DMS153 treated with DMSO at 0.1 percent for 48 hours (cell line): ENCODE data around the gene TCF23.
"Not testable (repeated sequence)": the region's sequence is repeated elsewhere in the genome, so short reads cannot be mapped to it uniquely, and the experiment has no call there.

Source experiments
- DNase-seq: peaks from one replicate; lab custom pipeline; 2025; ENCODE audit not compliant: unreplicated experiment; lab: John Stamatoyannopoulos, UW

TCF23 gene

DNA sequence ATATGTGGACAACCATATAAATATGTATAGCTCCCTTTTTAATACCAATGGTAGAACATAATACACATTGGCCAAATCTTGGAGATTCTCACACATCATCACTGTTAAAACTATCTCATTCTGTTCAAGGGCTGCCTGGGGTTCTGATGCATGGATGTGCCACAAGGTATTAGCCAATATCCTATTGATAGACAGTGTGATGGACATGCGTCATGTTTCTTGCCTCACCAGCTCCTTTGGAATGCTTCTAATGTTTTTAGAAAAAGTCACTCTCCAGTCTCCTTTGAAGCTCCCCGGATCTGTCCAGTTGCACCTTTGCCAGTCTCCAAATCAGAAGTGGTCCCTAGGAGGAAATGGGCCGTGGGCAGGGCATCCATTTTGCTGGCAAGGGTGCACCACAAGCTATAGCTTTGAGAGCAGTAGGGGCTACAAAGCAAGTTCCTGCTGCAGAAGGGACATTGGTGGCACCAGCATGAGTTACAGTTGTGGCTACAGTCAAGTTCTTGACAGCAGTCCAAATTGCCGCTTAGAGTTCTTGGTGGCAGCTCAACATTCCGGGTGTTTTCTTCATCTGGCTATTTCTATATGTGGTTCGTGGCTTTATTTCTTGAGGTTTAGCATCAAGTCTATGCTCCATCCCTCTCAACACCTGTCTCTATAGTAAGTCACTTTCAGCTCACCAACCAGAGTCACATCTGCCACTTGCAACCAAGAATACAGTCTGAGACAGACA is 38.0 kb downstream of the TCF23 start:
- no peak for DNase-seq

DNA sequence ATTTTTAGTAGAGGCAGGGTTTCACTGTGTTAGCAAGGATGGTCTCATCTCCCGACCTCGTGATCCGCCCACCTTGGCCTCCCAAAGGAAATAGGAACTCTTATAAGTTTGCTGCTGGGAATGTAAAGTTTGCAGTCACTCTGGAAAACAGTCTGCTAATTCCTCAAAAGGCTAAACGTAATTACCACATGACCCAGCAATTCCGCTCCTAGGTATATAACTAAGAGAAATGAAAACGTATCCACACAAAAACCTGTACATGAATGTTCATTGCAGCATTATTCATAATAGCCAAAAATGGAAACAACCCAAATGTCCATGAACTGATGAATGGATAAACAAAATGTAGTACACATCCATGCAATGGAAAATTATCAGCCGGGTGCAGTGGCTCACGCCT is 41.2 kb downstream of the TCF23 start:
- DNase-seq: no peak

DNA sequence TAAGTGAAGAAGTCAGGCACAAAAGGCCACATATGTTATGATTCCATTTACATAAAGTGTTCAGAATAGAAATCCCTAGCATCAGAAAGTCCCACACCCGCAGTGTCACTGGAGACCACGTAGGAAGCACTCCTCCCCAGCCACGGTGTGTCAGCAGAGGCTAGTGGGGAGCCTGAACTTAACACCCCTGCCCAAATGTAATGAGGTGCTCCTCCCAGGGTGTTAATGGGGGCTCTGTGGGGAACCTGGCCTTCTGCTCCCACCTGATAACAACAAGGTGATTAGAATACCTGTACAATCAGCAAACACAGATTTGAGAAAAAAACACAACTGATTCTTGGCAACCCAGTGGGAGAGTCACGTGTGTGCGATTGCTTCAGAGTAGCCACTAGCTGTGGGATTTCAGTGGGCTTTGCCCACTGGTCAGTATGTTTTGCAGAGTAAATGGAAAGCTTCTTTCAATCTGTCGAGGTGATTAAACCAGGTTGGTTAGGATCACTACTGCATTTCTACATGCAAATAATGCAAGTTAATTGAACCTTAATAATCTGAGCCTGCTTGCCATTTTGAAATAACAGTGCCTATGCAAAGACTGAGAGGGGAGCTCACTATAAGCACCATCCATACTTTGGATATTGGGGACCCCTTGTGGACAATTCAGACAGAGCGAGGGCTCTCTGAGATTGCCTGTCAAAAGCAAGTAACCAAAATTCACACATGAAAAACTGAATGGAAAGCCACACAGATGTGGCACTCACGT is 42.4 kb downstream of the TCF23 start:
- peak; percentile 25 for DNase-seq

DNA sequence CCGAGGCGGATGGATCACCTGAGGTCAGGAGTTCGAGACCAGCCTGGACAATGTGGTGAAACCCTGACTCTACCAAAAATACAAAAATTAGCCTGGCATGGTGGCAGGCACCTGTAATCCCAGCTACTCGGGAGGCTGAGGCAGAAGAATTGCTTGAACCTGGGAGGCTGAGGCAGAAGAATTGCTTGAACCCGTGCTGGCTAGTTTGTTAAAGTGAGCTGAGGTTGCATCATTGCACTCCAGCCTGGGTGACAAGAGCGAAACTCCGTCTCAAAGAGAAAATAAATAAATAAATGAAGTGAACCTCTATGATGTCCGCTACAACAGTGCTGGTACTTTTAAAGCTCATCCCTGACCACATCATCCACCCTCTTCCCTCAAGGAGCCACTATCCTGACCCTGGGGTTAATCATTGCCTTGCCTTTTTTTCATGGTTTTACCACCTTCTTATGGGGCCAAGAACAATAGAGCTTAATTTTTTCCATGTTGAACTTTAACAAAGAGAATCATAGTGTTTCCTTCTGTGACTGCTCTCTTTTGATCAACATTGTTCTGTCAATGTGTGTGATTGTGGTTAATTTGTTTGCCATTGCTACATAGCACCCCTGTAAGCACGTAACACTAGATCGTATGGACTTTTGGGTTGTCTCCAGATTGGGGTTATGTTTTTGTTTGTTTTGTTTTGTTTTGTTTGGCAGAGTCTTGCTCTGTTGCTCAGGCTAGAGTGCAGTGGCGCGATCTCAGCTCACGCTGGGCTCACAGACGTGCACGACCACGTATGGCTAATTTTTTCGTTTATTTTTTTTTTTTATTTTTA is 45.9 kb downstream of the TCF23 start:
- DNase-seq: no peak

DNA sequence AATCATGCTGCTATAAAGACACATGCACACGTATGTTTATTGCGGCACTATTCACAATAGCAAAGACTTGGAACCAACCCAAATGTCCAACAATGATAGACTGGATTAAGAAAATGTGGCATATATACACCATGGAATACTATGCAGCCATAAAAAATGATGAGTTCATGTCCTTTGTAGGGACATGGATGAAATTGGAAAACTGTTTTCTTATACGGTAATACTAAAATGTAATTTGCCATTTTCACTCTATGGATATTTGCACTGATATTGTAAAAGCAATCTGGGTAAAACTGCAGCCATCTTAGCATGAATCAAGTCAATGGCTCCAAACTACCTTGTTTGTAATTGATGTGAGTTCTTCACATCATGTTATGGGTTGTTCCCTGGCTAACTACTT is 47.0 kb downstream of the TCF23 start:
- DNase-seq: not testable (repeated sequence)

DNA sequence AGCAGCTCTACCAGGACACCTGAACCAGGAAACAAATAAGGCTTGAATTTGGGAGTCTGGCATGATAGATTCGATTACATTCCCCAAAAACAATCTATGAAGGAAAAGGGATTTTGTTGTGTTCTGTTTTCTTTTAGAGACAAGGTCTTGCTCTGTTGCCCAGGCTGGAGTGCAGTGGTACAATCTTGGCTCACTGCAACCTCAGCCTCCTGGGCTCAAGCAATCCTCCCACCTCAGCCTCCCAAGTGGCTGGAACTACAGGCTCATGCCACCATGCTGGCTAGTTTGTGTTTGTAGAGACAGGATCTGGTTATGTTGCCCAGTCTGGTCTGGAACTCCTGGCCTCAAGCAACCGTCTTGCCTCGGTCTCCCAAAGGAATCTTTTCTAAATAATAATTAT is 49.3 kb downstream of the TCF23 start:
- DNase-seq: not testable (repeated sequence)

DNA sequence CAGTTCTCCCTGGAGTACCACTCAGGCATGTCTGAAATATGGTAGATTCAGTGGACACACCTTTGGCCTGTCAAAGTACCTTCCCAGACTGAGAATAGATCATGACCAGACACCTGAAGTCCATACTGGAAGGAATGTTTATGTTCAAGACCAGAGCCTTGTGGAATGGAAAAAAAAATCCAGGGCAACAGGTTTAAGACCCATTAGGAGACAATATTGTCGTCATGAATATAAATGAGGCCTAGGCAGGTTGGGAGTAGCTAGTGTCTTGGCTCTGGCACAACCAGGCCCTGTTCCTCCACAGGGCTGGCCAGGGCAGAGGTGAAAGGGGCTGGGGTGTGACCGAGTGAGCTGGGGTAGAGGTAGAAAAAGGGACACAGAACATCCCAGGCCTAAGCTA is 49.8 kb downstream of the TCF23 start:
- DNase-seq: no peak

DNA sequence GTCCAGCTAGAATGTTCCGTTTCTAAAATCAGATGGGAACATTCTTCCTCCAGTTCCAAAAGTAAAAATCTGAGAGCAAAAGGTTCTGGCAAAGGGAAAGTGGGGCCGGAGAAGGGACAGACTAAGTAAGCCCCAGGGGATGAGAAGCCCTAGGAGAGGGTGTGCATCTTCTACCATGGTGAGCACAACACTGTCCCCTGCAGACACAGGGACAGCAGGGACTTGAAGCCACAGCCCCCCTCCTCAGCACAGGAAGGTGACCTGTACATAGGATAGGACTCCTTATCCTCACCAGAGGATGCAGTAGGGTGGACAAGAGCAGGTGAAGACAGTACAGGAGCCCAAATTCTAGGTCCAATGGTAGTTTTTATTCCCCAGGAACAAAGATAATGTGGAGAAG is 50.4 kb downstream of the TCF23 start:
- DNase-seq: no peak

DNA sequence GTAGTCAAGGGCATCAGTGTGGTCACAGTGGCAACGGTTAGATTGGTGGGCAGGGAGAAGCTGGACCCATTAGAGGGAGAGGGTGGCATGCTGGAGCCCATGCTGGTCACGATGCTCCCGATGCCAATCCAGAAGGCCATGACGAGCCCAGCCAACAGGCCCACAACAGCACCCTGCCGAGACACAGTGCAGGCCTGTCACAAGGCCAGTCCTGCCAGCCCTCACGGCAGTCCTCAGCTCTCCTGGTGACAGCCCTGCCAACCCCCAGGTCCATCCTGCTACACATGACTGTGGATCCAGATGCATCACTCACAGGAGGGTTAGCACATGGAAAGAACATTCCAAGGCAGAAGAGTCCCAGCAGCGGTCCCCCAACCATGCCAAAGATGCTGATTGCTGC is 52.9 kb downstream of the TCF23 start:
- DNase-seq: no peak

DNA sequence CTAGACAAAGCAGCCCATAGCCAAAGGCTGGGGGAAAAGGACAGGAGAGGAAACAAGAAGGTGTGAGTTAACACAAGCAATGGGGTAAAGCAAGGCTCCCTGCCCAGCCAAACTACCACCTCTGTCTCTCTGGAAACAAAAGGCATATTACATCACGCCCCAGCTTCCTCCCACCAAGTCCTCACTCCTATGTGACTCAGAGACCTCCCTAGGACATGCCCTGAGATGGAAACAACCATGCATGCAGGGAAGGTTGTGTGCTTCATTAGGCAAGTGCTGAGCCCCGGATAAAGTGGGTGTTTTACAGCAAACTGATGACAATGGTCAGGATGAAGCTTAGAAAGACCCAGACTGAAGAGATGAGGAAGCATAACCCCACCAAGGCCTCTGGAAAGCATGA is 54.0 kb downstream of the TCF23 start:
- DNase-seq: no peak

DNA sequence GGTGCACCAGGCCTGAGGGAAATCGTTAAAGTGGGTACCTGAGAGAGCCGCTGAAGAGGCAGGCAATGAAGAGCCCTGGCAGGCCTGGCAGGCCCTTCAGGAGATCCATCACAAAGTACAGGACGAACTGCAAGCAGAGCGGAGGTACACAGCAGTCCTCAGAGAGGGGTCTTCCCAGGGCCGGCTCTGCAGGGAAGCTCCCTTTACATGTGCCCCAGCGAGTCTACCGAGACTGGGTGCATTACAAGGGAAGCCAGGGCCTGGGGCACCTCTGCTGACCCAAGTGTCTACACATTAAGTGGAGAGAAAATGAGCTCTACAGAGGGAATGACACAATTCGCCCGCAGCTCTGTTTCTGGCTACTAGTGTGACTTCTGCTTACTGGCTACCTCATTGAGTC is 54.9 kb downstream of the TCF23 start:
- no peak for DNase-seq

DNA sequence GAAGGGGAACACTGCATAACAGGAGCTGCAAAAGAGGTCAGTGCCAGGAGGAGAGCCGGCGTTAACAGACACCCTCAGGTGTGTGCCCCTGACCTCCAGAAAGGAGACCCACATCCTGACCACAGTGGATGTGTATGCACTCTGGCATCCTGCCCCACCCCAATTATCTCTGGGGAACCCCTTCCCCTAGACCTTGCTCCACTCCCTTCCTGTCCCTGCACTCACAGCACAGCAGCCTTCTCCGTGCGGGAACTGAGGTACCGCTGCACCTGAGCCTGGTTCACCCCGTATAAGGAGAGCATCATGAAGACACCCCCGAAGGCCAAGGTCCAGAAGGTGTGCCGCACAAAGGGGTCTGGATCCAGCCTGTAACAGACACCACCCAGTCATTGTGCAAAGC is 55.8 kb downstream of the TCF23 start:
- DNase-seq: no peak

DNA sequence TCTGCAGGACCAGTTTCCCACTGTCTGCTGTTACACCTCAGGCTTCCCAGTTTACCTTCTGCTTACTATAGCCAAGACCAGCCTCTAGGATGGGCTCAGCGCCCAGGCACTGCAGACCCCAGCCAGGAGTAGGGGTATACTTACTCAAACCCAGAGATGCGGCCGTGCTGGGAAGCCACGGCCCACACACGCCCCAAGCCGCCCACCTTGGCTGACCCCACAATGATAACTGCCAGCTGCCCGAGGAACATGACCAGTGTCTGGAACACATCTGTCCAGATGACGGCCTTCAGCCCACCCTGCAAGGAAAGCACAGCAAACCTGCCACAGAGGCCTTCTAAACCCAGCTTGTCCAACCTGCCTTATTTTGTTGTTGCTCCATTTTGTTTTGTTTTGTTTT is 56.4 kb downstream of the TCF23 start:
- no peak for DNase-seq

DNA sequence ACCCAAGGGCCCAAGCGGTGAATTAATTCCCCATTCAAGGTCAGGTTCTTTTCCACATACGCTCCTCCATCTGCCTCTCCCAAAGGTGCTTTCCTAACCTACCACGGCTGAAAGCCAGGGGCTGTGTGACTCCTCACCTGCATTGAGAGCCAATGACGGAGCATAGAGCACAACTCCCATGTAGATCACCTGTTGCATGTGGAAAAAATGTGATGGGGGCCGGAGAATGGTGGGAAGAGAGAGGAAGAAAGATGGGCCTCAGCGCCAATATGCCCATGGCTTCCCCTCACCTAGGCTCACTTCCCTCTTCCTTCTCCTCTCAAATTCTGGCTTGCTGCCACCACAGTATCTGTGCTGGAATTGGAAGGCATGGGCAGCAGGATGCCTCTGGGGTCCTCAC is 57.5 kb downstream of the TCF23 start:
- DNase-seq: no peak
